HepG2 (cell line): Measurements from ENCODE around the gene CBLC. TPM values are rescaled to one million over a fixed set of nuclear protein-coding genes. Genes with fewer than 3 reads are reported as not detected.

Experiments
- AGO1 ChIP-seq: fragments of 200-400 bp; formaldehyde crosslinking; IDR thresholded peaks from 2 replicates; pipeline ENCODE4 v1.6.1; 2017; ENCODE audit warnings: mild to moderate bottlenecking, low read depth, low read length, moderate library complexity; ENCODE audit not compliant: poor library complexity, severe bottlenecking
- ATF7-NPFF ChIP-seq: sonication (generic); formaldehyde crosslinking; IDR thresholded peaks from 2 replicates; pipeline ENCODE4 v1.8.1; 2023; ENCODE audit warnings: mild to moderate bottlenecking, low read depth, missing genetic modification reagents, moderate library complexity
- EP300 ChIP-seq, 3 experiments: sonication (generic) in 1 of 3; formaldehyde crosslinking in 1 of 3; IDR thresholded peaks; 2 replicates each; pipeline versions ENCODE4 v1.5.1 to v1.6.1; 2011 to 2020; ENCODE audit warnings: low read depth in 2 of 3, low read length in 2 of 3, borderline replicate concordance in 1 of 3, improper control_type of control experiment in 1 of 3, mild to moderate bottlenecking in 1 of 3, missing genetic modification reagents in 1 of 3, moderate library complexity in 1 of 3
- HES4 ChIP-seq: sonication (generic); formaldehyde crosslinking; IDR thresholded peaks from 2 replicates; pipeline ENCODE4 v1.9.0; 2021; ENCODE audit warnings: mild to moderate bottlenecking, missing genetic modification reagents, borderline replicate concordance
- HNRNPL ChIP-seq: fragments of 200-400 bp; formaldehyde crosslinking; IDR thresholded peaks from 2 replicates; pipeline ENCODE4 v1.6.1; 2017; ENCODE audit warnings: mild to moderate bottlenecking, low read depth, low read length
- MYC ChIP-seq: sonication (generic); formaldehyde crosslinking; IDR thresholded peaks from 2 replicates; pipeline ENCODE4 v1.9.0; 2021; ENCODE audit warnings: missing genetic modification reagents, borderline replicate concordance
- NR2F1 ChIP-seq, 2 experiments: fragments of 450-650 bp in 1 of 2; formaldehyde crosslinking in 1 of 2; IDR thresholded peaks; 2 replicates each; pipeline versions ENCODE4 v1.5.0 to v1.6.1; 2016 to 2020; ENCODE audit warnings: mild to moderate bottlenecking in 1 of 2, missing compliant biosample characterization in 1 of 2, missing genetic modification reagents in 1 of 2, moderate library complexity in 1 of 2
- POLR2AphosphoS5 ChIP-seq: IDR thresholded peaks from 2 replicates; pipeline ENCODE4 v1.6.1; 2012; ENCODE audit warnings: low read depth, low read length
- RARG ChIP-seq: sonication (generic); formaldehyde crosslinking; IDR thresholded peaks from 2 replicates; pipeline ENCODE4 v1.4.0; 2020; ENCODE audit warnings: low read depth, mild to moderate bottlenecking, missing genetic modification reagents
- ZFX ChIP-seq: sonication (generic); formaldehyde crosslinking; IDR thresholded peaks from 2 replicates; pipeline ENCODE4 v1.4.0; 2020; ENCODE audit warnings: mild to moderate bottlenecking, low read depth, missing genetic modification reagents, moderate library complexity
- ZNF567 ChIP-seq: sonication (generic); formaldehyde crosslinking; IDR thresholded peaks from 2 replicates; pipeline ENCODE4 v1.8.1; 2023; ENCODE audit warnings: mild to moderate bottlenecking, missing genetic modification reagents, borderline replicate concordance
- ZNF589 ChIP-seq: sonication (generic); formaldehyde crosslinking; conservative IDR thresholded peaks from 2 replicates; pipeline ENCODE4 v1.8.0; 2022; ENCODE audit warnings: mild to moderate bottlenecking, moderate library complexity, missing genetic modification reagents
- ZNF7 ChIP-seq: IDR thresholded peaks from 2 replicates; pipeline ENCODE4 v1.6.1; 2016; ENCODE audit warnings: missing biosample characterization, missing genetic modification reagents
- ZNF768 ChIP-seq: sonication (generic); formaldehyde crosslinking; IDR thresholded peaks from 2 replicates; pipeline ENCODE4 v1.4.0; 2020; ENCODE audit warnings: missing genetic modification reagents
- ZNF776 ChIP-seq: sonication (generic); formaldehyde crosslinking; IDR thresholded peaks from 2 replicates; pipeline ENCODE4 v1.4.0; 2020; ENCODE audit warnings: mild to moderate bottlenecking, missing genetic modification reagents
- ZNF788 ChIP-seq: sonication (generic); formaldehyde crosslinking; IDR thresholded peaks from 2 replicates; pipeline ENCODE4 v1.5.0; 2020; ENCODE audit warnings: mild to moderate bottlenecking, missing genetic modification reagents, borderline replicate concordance
- ZNF816 ChIP-seq: sonication (generic); formaldehyde crosslinking; IDR thresholded peaks from 2 replicates; pipeline ENCODE4 v1.8.0; 2022; ENCODE audit warnings: missing genetic modification reagents, mild to moderate bottlenecking, borderline replicate concordance
- polyA plus RNA-seq, 8 experiments: library from polyadenylated mRNA; depleted of rRNA in 3 of 8; stranded (reverse) in 7 of 8; unstranded in 1 of 8; fragments of >200 nt; fragmentation: Illumina TruSeq in 4 of 8; extraction: Trizol in 4 of 8; gene quantifications; 2 replicates each; pipeline versions ENCODE4 v1.2.1 to v1.2.3, GENCODE V29; 2011 to 2016; ENCODE audit warnings: low read depth in 4 of 8, missing spikeins in 1 of 8, mixed read lengths in 1 of 8; ENCODE audit not compliant: insufficient read depth in 1 of 8
- total RNA-seq, 5 experiments: library from RNA; depleted of rRNA; stranded (reverse); fragments of >200 nt; fragmentation: Illumina TruSeq; extraction: Trizol; gene quantifications; 2 replicates each; pipeline ENCODE4 v1.2.3, GENCODE V29; 2016; ENCODE audit warnings: low read depth in 1 of 5
- TF ChIP-seq, protein P1 (sequence below): sonication (generic); formaldehyde crosslinking; IDR thresholded peaks from 2 replicates; pipeline ENCODE4 v1.5.0; 2020; ENCODE audit warnings: mild to moderate bottlenecking, missing genetic modification reagents, borderline replicate concordance
- TF ChIP-seq, protein P2 (sequence below): sonication (generic); formaldehyde crosslinking; IDR thresholded peaks from 2 replicates; pipeline ENCODE4 v1.4.0; 2020; ENCODE audit warnings: missing genetic modification reagents, borderline replicate concordance
- TF ChIP-seq, protein P3 (sequence below): sonication (generic); formaldehyde crosslinking; conservative IDR thresholded peaks from 2 replicates; pipeline ENCODE4 v1.4.0; 2020; ENCODE audit warnings: missing genetic modification reagents

CBLC gene
- total and polyA plus RNA-seq, 2 of the 13 experiments (the other 11 are each of a cell fraction or from before 2014, with no cell fraction given) = 1.8 to 2.6 TPM

DNA sequence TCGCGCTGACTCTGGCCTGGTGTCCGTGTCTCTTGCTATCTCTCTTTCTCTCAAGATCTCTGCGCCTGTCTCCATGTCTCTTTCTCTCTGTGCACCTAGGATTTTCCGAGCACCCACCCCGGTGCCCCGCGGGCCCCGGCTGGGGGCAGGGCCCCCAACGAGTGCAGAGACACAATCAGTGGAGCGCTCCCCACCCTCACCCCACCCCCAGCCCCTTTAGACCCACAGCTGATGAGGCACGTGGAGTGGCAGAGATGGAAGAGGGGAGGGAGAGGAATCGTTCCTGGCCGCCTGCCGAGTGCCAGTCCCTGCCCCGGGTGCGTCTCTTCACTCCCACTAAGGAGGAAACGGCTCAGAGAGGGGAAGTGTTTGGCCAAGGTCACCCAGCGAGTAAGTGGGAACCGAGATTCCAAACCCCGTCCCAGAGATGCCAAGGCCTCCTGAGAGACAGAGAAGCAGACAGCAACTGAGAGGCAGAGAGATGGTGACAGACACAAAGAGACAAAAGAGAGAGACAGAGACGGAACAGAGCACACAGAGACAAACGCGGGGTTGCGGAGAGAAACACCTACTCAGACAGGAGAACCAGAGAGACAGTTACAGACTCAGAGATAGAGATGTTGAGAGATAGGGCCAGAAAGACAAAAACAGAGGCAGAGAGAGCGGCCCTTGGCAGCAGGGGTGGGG is 29.8 kb upstream of the CBLC start (continued):
- TF ChIP-seq, protein P1, sequence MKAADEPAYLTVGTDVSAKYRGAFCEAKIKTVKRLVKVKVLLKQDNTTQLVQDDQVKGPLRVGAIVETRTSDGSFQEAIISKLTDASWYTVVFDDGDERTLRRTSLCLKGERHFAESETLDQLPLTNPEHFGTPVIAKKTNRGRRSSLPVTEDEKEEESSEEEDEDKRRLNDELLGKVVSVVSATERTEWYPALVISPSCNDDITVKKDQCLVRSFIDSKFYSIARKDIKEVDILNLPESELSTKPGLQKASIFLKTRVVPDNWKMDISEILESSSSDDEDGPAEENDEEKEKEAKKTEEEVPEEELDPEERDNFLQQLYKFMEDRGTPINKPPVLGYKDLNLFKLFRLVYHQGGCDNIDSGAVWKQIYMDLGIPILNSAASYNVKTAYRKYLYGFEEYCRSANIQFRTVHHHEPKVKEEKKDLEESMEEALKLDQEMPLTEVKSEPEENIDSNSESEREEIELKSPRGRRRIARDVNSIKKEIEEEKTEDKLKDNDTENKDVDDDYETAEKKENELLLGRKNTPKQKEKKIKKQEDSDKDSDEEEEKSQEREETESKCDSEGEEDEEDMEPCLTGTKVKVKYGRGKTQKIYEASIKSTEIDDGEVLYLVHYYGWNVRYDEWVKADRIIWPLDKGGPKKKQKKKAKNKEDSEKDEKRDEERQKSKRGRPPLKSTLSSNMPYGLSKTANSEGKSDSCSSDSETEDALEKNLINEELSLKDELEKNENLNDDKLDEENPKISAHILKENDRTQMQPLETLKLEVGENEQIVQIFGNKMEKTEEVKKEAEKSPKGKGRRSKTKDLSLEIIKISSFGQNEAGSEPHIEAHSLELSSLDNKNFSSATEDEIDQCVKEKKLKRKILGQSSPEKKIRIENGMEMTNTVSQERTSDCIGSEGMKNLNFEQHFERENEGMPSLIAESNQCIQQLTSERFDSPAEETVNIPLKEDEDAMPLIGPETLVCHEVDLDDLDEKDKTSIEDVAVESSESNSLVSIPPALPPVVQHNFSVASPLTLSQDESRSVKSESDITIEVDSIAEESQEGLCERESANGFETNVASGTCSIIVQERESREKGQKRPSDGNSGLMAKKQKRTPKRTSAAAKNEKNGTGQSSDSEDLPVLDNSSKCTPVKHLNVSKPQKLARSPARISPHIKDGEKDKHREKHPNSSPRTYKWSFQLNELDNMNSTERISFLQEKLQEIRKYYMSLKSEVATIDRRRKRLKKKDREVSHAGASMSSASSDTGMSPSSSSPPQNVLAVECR (CRISPR knock-in tag) = peak; percentile 1; the same call in 1 of the 2 replicates
- TF ChIP-seq ZNF788 (CRISPR knock-in tag) (0 out of 2 replicates have a peak, but pooled peaks have one; percentile 27), AGO1 (peak; percentile 5), ZNF776 (0 out of 2 replicates have a peak, but pooled peaks have one; percentile 38), ZNF589 (CRISPR knock-in tag) (no peak), ZNF7 (CRISPR knock-in tag) (no peak), ZNF768 (CRISPR knock-in tag) (peak; percentile 96), ATF7-NPFF (CRISPR knock-in tag) (no peak), NR2F1 (CRISPR knock-in tag; IDR thresholded peaks at IDR 0.05) (no peak), ZNF567 (CRISPR knock-in tag) (no peak), MYC (CRISPR knock-in tag) (0 out of 2 replicates have a peak, but pooled peaks have one; percentile 27), RARG (CRISPR knock-in tag) (no peak), EP300 (IDR thresholded peaks at IDR 0.05; ENCODE audit: low read depth in 2 of 2, low read length in 2 of 2) (no peak), EP300 (CRISPR knock-in tag; IDR thresholded peaks at IDR 0.05; ENCODE audit: borderline replicate concordance) (peak; percentile 11; the same call in 1 of the 2 replicates), HNRNPL (peak; percentile 58; the same call in 1 of the 2 replicates), ZFX (CRISPR knock-in tag) (0 out of 2 replicates have a peak, but pooled peaks have one; percentile 27), POLR2AphosphoS5 (peak; percentile 52; the same call in 1 of the 2 replicates), HES4 (CRISPR knock-in tag) (no peak), ZNF816 (CRISPR knock-in tag) (no peak)
- TF ChIP-seq, protein P2, sequence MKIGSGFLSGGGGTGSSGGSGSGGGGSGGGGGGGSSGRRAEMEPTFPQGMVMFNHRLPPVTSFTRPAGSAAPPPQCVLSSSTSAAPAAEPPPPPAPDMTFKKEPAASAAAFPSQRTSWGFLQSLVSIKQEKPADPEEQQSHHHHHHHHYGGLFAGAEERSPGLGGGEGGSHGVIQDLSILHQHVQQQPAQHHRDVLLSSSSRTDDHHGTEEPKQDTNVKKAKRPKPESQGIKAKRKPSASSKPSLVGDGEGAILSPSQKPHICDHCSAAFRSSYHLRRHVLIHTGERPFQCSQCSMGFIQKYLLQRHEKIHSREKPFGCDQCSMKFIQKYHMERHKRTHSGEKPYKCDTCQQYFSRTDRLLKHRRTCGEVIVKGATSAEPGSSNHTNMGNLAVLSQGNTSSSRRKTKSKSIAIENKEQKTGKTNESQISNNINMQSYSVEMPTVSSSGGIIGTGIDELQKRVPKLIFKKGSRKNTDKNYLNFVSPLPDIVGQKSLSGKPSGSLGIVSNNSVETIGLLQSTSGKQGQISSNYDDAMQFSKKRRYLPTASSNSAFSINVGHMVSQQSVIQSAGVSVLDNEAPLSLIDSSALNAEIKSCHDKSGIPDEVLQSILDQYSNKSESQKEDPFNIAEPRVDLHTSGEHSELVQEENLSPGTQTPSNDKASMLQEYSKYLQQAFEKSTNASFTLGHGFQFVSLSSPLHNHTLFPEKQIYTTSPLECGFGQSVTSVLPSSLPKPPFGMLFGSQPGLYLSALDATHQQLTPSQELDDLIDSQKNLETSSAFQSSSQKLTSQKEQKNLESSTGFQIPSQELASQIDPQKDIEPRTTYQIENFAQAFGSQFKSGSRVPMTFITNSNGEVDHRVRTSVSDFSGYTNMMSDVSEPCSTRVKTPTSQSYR (CRISPR knock-in tag) = no peak
- TF ChIP-seq, protein P3, sequence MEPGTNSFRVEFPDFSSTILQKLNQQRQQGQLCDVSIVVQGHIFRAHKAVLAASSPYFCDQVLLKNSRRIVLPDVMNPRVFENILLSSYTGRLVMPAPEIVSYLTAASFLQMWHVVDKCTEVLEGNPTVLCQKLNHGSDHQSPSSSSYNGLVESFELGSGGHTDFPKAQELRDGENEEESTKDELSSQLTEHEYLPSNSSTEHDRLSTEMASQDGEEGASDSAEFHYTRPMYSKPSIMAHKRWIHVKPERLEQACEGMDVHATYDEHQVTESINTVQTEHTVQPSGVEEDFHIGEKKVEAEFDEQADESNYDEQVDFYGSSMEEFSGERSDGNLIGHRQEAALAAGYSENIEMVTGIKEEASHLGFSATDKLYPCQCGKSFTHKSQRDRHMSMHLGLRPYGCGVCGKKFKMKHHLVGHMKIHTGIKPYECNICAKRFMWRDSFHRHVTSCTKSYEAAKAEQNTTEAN = 0 out of 2 replicates have a peak, but pooled peaks have one; percentile 2
